ENCODE results near the gene PRKN. TPM values are rescaled to one million over a fixed set of nuclear protein-coding genes. Genes with fewer than 3 reads are reported as not detected.

The PRKN gene
- total and polyA plus RNA-seq, 10 donors: 0.23 to 14.1 (median 7.0) TPM

GRCh38 chr6:161921602-161922395 lies 805.8 kb downstream of the PRKN start:
- H3K4me3 ChIP-seq: no peak overlapping the region
- intact Hi-C loops (cut with DNase I; ENCODE audit: low total_unique reads): no loop called here
- no peak overlapping the region for H3K27ac ChIP-seq
- no peaks in the 10 kb centered on the region for H3K36me3 ChIP-seq
- H3K9me3 ChIP-seq: no peaks in the 10 kb centered on the region
- WGBS, 5 donors: 50 to 61% (median 55%) methylated on average over 3 of the region's 3 CpGs
- no peaks in the 10 kb centered on the region for H3K27me3 ChIP-seq (replicated peaks in 1 of 7)
- peaks cover 0 to 10% (median 0%) of the 10 kb centered on the region in 6 donors for H3K4me1 ChIP-seq
- no peak for DNase-seq
- TF ChIP-seq POLR2AphosphoS5 (IDR thresholded peaks at IDR 0.05) (no peak), CTCF (IDR thresholded peaks at IDR 0.05 in 8 of 11, conservative IDR thresholded peaks at IDR 0.05 in 3 of 11) (no peak), POLR2A (IDR thresholded peaks at IDR 0.05) (no peak)

- TF ChIP-seq POLR2AphosphoS5 (IDR thresholded peaks at IDR 0.05): no peak
- TF ChIP-seq CTCF (IDR thresholded peaks at IDR 0.05 in 8 of 11, conservative IDR thresholded peaks at IDR 0.05 in 3 of 11): no peak
- no peak for TF ChIP-seq POLR2A (IDR thresholded peaks at IDR 0.05)
- Histone ChIP-seq H3K27ac (no peak overlapping the region), H3K27me3 (replicated peaks in 1 of 7) (no peaks in the 10 kb centered on the region), H3K36me3 (no peaks in the 10 kb centered on the region), H3K4me1 (peaks cover 0 to 10% (median 0%) of the 10 kb centered on the region in 6 donors), H3K4me3 (no peak overlapping the region), H3K9me3 (no peaks in the 10 kb centered on the region)
- WGBS, 5 donors: 61 to 91% (median 67%) methylated on average over 2 of the region's 2 CpGs
- no peak for DNase-seq
- intact Hi-C loops (cut with DNase I; ENCODE audit: low total_unique reads): no loop called here
Observed at GRCh38 chr6:161919691-161920090, 807.9 kb downstream of the PRKN start.

- no peak for DNase-seq
- Histone ChIP-seq H3K27ac (no peak overlapping the region), H3K4me1 (peaks cover 0 to 10% (median 0%) of the 10 kb centered on the region in 6 donors), H3K36me3 (no peaks in the 10 kb centered on the region), H3K4me3 (no peak overlapping the region), H3K9me3 (no peaks in the 10 kb centered on the region), H3K27me3 (replicated peaks in 1 of 7) (no peaks in the 10 kb centered on the region)
- TF ChIP-seq CTCF (IDR thresholded peaks at IDR 0.05 in 8 of 11, conservative IDR thresholded peaks at IDR 0.05 in 3 of 11) (no peak), POLR2AphosphoS5 (IDR thresholded peaks at IDR 0.05) (no peak), POLR2A (IDR thresholded peaks at IDR 0.05) (no peak)
- WGBS, 5 donors: 83 to 91% (median 88%) methylated on average over 15 of the region's 15 CpGs
- intact Hi-C loops (cut with DNase I; ENCODE audit: low total_unique reads): no loop called here
Observed at GRCh38 chr6:161918628-161919205, 808.8 kb downstream of the PRKN start.

- peaks cover 0 to 10% (median 0%) of the 10 kb centered on the region in 6 donors for H3K4me1 ChIP-seq
- WGBS, 5 donors: 85 to 96% (median 91%) methylated on average over 6 of the region's 6 CpGs
- no peak overlapping the region for H3K27ac ChIP-seq
- TF ChIP-seq POLR2A (IDR thresholded peaks at IDR 0.05) (no peak), POLR2AphosphoS5 (IDR thresholded peaks at IDR 0.05) (no peak), CTCF (IDR thresholded peaks at IDR 0.05 in 8 of 11, conservative IDR thresholded peaks at IDR 0.05 in 3 of 11) (no peak)
- no peaks in the 10 kb centered on the region for H3K27me3 ChIP-seq (replicated peaks in 1 of 7)
- no peak for DNase-seq
- no peak overlapping the region for H3K4me3 ChIP-seq
- intact Hi-C loops (cut with DNase I; ENCODE audit: low total_unique reads): no loop called here
- no peaks in the 10 kb centered on the region for H3K9me3 ChIP-seq
- H3K36me3 ChIP-seq: no peaks in the 10 kb centered on the region
Observed at GRCh38 chr6:161918109-161918531, 809.4 kb downstream of the PRKN start.
